Frontal cortex (tissue), 4 donors: ENCODE measurements around the gene CDH4. TPM values are rescaled to one million over a fixed set of nuclear protein-coding genes. Genes with fewer than 3 reads are reported as not detected.
"Not testable (repeated sequence)": the region's sequence is repeated elsewhere in the genome, so short reads cannot be mapped to it uniquely, and the experiment has no call there.

Experiments
- DNase-seq, 2 donors: peaks; one replicate each; pipeline ENCODE4 v3.0.0; 2012; ENCODE audit warnings: low spot score in 2 of 2
- FAIRE-seq: peaks from 2 replicates; lab custom pipeline; 2012; peaks lifted over from hg19 to GRCh38; lab: Jason Lieb, UNC
- total RNA-seq: library from RNA; depleted of rRNA; stranded (reverse); fragments of >200 nt; gene quantifications from one replicate; pipeline ENCODE4 v1.2.3, GENCODE V29; 2014
- donor health status: control.
- donor health status: control.
- donor health status: control.

CDH4 gene
- total RNA-seq, 1 donor from 2014 or later, result 22.8 TPM

DNA sequence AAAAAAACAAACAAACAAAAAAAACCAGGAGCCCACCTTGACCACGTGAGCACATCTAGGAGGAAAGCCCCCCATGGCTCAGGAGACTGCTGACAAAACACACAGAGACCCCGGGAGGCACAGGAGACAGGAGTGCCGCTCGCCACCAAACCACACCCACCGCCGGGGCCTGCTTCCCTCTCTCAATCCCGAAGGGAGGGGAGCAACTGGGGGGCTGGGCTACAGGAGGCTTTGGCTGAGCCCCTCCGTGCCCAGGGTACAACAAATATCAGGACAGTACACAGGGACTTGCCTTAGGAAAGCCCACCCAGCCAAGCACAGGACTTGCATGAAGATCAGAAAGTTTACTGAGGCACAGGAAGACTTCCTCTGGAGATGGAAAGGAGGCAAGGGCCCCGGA is 711.1 kb downstream of the CDH4 start:
- FAIRE-seq, result no peak
- no peak for DNase-seq

GRCh38 chr20:61963885-61964674 is 712.0 kb downstream of the CDH4 start:
- FAIRE-seq, result no peak
- no peak for DNase-seq

DNA sequence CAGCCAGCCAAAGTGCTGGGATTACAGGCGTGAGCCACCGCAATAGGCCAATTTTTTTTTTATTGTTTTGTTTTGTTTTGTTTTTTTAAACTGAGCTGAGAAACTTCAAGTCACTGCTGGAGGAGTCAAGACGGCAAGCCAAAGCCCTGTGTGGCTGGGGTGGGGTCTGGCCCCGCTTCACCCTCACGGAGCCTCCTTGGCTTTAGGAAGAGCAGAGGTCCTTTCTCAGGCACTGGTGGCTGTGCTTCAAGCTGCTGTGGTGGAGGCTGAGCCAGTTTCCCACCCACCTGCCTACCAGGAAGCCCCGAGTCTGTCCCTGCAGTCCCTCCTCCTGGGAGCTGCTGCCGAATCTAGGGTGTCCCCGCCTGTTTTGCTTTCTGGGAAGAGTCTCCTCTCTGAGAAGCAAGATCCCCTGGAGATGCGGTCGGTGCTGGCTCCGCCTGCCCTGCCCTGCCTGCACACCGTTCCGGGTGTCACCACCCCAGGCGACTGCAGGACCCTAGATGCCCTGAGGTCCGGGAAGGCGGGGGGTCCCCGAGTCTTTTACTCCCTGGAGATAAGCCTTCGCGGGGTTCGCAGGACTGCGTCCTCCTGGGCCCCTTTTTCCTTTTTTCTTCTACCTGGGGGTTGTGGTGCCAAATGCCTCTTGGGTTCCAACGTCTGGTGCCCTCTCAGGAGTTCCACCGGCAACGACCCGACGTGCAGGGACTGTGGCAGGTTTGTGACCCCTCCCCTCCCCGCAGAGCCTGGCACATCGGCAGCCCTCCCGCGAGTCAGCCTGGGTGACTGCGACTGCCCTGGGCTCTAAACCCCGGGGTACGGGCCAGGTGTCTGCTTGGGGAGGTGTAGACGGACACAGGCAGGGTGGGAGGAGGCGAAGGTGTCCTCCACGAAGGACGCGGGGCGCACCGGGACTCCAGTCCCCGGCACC is 712.9 kb downstream of the CDH4 start:
- DNase-seq (peak in 1 of 2 donors; percentile 54), FAIRE-seq (no peak)

DNA sequence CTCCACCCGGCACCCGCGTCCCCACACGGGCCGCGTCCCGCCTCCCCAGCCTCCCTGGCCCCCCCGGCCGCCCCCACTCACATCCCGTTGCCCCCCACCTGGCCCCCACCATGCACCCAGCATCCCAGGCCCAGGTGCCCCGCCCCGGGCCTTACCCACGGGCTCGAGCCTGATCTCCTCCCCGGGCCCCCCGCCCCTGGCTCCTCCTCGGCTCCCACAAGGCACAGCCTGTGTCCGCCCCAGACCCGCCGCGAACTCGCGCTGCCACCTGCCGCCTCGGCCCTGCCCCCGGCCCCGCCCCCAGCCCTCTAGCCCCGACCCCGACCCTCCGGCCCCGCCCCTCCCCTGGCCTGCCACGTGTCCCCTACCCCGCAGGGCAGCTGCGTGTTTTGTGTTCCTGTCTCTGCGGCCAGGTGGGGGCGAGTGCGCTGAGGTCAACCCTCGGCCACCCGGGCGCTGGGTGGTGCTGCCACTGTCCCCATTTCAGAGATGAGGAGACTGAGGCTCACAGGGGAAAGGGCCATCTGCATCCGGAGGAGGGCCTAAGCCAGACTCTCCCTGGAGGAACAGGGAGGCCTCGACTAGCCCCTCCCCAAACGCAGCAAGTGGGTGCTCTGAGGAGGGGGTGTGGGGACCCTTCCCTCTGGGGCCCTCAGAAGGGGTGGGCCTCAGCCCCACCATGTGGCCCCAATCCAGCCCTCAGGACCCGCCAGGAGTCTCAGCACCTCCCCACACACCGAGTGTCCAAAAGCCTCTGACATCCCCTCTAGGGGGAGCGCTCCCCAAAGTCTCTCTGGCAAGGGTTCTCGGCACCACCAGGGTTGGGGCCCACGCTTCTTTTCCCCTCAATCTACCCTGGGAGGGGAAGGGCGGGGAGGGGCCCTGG is 713.8 kb downstream of the CDH4 start:
- FAIRE-seq, result no peak

DNA sequence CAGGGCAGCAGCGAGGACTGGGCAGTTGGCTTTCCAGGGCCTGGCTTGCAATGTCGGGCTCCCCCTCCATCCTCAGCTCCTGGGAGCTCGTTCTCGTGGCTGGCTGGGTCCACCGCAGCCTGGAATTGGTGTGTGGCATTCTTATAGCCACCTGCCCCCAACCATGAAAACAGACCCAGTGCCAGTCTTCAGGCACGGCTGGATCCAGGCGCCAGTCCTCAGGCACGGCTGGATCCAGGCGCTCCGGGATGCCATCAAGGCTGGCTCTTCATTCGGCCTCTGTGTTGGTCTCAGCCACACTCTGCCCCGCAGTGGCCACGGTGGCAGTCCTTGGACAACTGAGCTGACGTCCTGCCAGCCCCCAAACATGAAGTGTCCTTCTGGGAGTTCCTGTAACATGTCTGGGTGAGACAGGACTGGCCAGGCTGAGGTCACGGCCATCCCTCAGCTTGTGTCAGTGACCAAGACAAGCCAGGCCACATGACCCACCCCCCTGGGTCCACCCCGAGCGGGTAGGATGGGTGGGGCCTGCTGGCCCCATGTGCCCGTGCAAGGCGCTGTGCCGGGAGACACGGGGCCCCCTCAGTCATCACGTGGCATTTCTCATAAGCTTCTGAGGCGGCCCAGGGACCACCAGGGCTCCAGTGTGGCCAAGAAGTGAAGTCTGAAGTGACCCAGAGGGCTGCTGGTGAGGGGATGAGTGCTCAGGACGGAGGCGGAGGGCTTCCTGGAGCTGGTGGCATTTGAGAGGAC is 714.6 kb downstream of the CDH4 start:
- no peak for FAIRE-seq
- no peak for DNase-seq

More for the DNA sequence above, 713.8 kb downstream of the CDH4 start:
- no peak for DNase-seq

DNA sequence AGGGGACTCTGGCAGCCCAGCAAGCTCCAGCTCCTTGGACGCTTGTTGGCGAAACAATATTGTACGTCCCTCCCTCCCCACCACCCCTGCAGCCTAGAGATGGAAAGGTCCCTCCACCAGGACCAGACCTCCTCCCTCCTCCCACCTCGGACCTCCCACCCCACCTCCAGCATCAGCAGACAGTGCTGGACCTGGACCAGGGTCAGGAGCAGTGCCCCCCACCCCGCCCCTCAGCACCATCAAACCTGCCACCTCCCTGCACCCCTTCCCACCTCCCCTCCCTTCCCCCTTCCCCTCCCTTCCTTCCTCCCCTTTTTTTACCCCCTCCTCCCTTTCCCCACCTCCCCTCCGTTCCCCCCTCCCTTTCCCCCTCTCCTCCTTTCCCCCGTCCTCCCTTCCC is 715.2 kb downstream of the CDH4 start:
- DNase-seq (no peak), FAIRE-seq (no peak)

DNA sequence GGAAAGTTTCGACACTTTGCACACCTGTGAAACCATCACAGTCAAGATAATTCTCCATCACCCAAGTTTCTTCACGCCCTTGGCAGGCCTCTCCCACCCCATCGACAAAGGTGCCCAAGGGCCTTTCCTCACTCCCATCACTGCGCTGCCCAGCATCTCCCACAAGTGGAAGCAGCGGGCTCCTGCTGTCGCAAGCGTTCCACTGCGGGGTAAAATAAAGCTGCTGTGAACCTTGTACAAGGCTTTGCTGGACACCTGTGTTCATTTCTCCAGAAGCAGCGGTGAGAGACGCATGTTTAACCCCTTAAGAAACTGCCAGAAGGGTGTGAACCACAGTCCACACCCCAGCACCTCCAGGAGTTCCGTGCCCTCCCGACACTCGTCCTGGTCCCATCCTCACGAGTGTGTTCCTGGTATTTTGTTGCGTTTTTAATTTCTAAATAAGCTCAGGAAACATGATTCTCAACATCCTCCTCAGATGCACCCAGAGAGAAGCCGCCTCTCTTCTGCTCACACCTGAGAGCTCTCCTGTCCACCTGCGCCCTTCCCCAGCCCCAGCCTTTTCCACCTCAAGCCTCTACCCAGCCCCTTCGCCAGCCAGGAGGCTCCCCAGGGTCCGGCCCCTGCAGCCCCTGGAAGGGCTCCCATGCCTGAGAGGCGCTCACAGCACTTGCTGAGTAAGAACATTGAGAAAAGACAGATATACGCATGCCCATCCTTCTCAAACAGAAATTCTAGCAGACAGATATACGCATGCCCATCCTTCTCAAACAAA is 716.2 kb downstream of the CDH4 start:
- FAIRE-seq (no peak), DNase-seq (no peak)

GRCh38 chr20:61968932-61969331 is 716.9 kb downstream of the CDH4 start:
- no peak for DNase-seq

DNA sequence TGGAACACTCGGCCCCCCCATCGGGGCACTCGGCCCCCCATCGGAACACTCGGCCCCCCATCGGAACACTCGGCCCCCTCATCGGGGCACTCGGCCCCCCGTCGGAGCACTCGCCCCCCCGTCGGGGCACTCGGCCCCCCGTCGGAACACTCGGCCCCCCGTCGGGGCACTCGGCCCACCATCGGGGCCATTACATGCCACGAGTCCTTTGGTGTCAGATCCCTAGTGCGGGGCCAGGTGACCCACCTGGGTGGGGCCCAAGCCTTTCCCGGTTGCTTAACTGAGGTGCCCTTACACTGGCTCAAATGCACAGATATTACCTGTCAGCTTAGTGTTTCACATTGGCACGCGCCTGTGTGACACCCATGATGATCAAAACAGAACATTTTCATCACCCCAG is 717.7 kb downstream of the CDH4 start:
- no peak for FAIRE-seq
- DNase-seq, result no peak

More at GRCh38 chr20:61968932-61969331, 716.9 kb downstream of the CDH4 start:
- no peak for FAIRE-seq

DNA sequence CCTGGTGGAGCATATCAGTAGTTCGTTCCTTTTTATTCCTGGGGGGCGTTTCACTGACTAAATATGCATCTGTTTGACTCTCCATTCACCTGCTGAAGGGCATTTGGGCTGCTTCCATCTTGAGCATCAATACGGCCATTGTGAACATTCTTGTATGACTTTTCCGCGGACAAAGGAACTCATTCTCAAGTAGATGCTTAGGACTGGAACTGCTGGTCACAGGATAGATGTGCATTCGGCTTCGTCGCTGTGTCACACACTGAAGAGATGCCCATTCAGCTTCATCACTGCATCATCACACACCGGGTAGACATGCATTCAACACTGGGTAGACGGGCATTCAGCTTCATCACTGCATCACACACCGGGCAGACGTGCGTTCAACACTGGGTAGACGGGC is 718.3 kb downstream of the CDH4 start:
- DNase-seq (no peak), FAIRE-seq (no peak)

- not testable (repeated sequence) for DNase-seq, FAIRE-seq
Measured at GRCh38 chr20:61971595-61971994, 719.5 kb downstream of the CDH4 start.

DNA sequence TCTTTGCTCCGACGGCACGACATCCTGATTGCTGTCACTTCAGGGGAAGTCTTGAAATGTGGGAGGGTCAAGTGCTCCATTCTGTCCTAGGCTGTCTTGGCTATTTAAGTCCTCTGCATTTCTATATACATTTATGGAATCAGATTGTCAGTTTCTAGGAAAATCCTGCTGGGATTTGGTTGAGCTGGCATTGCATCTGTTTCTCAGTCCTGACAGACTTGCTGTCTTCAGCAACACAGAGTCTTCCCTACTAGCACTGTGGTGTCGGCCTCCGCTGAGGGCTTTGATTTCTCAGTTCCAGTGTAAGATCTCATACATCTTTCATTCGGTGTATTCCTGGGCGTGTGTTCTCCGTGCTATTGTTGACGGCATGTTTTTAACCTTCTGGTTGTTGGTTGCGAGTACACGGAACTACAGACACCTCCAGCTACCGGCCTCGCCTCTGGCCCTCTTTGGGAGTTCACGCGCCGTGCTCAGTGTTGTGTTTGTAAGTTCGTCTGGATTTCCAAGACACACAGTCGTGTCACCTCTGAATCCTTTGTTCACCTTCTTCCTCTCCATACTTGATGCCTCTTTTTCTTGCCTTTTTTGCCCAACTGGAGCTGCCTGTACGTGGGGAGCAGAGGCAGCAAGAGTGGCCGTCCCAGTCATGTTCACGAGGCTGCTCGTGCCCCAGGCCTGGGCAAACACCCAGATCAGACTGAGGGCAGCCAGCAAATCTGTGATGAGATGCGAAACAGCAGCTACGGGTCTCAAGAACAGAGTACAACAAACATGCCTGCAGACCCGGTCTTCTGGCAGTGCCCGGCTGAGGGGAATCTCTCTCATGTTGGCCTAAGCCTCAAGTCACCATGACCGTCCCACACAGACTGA is 720.8 kb downstream of the CDH4 start:
- DNase-seq, result no peak
- FAIRE-seq, result no peak

DNA sequence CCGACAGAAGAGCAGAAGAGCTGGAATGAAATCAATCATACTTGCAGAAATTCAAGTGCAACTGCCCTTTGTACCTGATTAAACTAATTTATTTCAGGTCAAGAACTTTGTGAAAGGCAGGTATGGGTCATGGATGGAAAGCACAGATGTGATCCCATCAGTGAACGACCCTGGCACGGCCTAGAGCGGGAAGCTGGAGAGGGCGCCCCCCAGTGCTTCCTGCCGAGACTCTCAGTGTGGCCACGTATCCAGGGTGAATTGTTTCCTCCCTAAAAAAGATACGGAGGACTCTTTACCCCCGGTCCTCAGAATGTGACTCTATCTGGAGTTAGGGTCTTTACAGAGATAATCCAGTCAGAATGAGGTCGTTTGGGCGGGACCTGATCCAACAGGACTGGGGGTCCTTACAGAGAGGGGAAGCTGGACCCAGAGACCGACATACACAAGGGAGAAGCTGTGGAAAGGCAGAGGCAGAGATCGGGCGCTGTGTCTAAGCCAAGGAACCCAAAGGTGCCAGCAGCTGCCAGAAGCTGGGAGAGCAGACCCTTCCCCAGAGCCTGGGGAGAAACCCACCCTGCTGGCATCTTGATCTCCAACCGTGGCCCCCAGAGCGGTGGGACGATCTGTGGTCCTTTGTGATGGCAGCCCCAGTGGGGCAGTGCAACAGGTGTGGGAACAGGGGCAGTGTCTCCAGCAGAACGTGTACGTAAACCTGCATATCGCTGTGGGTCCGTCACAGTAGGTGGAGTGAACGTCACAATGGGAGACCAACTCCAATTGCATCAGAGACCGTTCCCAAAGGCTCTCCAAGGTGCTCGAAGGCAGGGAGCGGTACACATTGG is 721.7 kb downstream of the CDH4 start:
- FAIRE-seq (no peak), DNase-seq (no peak)

DNA sequence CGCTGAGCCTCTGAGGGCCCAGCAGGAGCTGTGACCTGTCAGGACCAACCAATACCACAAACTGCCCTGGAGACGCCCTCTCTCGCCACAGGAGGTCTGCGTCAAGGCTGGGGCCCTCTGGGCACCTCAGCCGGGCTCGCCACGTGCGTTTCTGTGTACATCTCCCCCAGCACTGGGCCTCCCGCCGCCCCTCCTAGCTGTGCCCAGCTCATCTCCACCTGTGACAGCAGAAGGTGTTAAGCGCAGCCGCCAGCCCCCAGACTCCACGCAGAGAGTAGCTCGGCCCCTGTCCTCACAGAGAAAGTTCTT is 722.2 kb downstream of the CDH4 start:
- FAIRE-seq, result no peak
- no peak for DNase-seq

DNA sequence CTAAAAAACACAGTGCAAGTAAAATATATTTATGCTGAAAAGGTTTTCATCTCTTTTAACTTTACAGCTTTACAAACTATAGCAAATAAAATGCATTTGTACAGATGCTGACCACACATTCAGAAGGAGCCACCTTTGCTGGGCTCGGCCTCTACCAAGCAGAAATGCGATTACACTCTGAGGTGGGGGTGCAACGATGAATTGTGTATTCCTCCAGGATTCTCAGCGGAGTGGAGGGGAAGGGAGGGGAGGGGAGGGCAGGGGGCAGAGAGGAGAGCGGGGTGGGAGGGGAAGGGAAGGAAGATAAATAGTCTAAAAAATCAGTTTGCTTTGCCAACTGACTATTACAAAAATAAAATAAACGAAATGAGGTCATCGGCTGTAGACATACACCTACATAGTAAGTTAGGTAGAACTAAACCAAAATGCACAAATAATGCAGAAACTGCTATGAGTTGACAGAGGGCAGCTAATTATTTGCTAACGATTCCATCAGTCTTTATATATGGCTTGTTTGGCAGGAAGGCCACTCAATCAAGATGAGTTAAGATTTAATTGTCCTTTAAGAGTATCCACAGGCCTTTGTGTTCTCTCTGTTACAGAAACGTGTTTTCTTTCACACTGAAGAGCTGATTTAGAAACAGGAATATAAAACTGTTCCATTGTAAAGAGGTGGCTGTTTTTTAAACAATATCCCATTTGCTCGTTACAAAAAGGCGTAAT is 723.5 kb downstream of the CDH4 start:
- no peak for FAIRE-seq
- no peak for DNase-seq

DNA sequence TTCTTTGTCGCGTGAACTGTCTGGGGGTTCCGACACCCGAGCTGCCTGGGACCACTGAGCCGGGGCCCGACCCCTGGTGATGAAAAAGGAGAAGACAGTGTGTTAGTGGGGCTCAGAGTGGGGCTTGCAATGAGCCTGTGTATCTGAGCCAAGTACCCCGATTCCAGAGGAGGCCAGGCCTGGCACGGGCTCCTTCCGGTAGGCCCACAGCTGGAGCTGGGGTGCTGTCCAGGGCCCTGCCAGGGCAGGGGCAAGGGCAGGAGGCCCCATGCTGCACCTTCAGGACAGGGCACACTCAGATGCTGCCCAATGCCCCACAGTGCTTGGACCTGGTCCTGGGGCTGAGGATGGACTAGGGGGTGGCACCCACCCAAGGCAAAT is 724.2 kb downstream of the CDH4 start:
- FAIRE-seq, result no peak
- no peak for DNase-seq
